Lower lobe of right lung (tissue), 2 donors: Measurements from ENCODE around the gene PPL. TPM values are rescaled to one million over a fixed set of nuclear protein-coding genes. Genes with fewer than 3 reads are reported as not detected.

Experiments used
- ATAC-seq, 2 donors: fragments of 200-7000 bp; cut with Tn5 transposase; one replicate each; pipeline ENCODE4 v1.9.1; 2020 to 2022; ENCODE audit warnings: mild to moderate bottlenecking in 2 of 2, moderate library complexity in 2 of 2
- DNase-seq: peaks from one replicate; pipeline ENCODE4 v3.0.0-alpha.2; 2020
- H3K27ac ChIP-seq: fragments of 200-600 bp; one replicate; pipeline ENCODE4 v1.8.0; 2022
- H3K27me3 ChIP-seq: fragments of 200-600 bp; one replicate; pipeline ENCODE4 v1.8.0; 2022; ENCODE audit warnings: low read depth
- H3K36me3 ChIP-seq: fragments of 200-600 bp; one replicate; pipeline ENCODE4 v1.8.0; 2022; ENCODE audit warnings: mild to moderate bottlenecking
- H3K4me1 ChIP-seq: fragments of 200-600 bp; one replicate; pipeline ENCODE4 v1.8.0; 2022
- H3K4me3 ChIP-seq: fragments of 200-600 bp; one replicate; pipeline ENCODE4 v1.8.0; 2022; ENCODE audit warnings: mild to moderate bottlenecking
- H3K9me3 ChIP-seq: fragments of 200-600 bp; one replicate; pipeline ENCODE4 v1.8.0; 2022
- CTCF ChIP-seq: fragments of 200-600 bp; IDR thresholded peaks from one replicate; pipeline ENCODE4 v1.8.0; 2022; ENCODE audit warnings: antibody characterized with exemption, mild to moderate bottlenecking
- intact Hi-C: fragments of 100-400 bp; cut with DNase I; formaldehyde crosslinking; loops from one replicate; pipeline ENCODE4 v1.11.0; 2022
- total RNA-seq: library from RNA; stranded (reverse); fragmentation: NEBNext Ultra II Directional; extraction: Animal tissue kit (Norgen Biotek cat#: 25700); gene quantifications from one replicate; pipeline ENCODE4 v1.2.1, GENCODE V29; 2021
- donor health status: DM: no; HTN: yes; CAD: no; lungs with severe emphysema.

The PPL gene
- total RNA-seq, 1 donor from 2014 or later = 60.5 TPM

DNA sequence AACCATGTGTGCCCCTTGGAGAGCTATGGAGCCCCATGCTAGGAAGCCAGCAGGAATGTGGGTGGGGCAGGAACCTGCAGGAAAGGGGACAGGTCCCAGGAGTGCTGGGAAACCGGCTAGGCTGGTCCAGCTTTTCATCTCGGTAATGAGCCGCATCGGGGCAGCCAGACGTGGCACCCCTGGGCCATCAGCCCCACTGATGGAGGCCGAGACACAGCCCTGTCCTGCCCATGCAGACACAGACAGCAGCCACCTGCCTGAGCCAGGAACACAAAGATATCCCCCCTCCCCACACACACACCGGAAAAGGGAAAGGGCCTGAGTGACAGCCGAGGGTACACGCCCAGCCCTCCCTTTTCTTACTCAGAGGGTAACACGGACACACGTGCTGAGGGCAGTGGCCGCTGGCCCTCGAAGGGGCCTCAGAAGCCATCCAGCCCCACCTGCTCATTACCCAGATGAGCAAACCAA lies 18.1 kb downstream of the PPL start:
- peak; percentile 91 to 92 for ATAC-seq
- Histone ChIP-seq H3K4me1 (peaks cover 18% of the 10 kb centered on the region), H3K27ac (peak overlapping the region; percentile 49), H3K9me3 (no peaks in the 10 kb centered on the region), H3K36me3 (no peaks in the 10 kb centered on the region), H3K27me3 (no peaks in the 10 kb centered on the region), H3K4me3 (no peak overlapping the region)
- no peak for TF ChIP-seq CTCF
- intact Hi-C loops = no loop called here
- DNase-seq = peak; percentile 84

GRCh38 chr16:4917117-4917516 lies 19.8 kb downstream of the PPL start:
- ATAC-seq (no peak), DNase-seq (no peak)
- intact Hi-C loops = no loop called here
- H3K4me1 ChIP-seq = peaks cover 16% of the 10 kb centered on the region
- TF ChIP-seq CTCF = no peak
- H3K4me3 ChIP-seq = no peak overlapping the region
- no peaks in the 10 kb centered on the region for H3K27me3 ChIP-seq
- H3K36me3 ChIP-seq = no peaks in the 10 kb centered on the region
- H3K9me3 ChIP-seq = no peaks in the 10 kb centered on the region
- peak overlapping the region; percentile 1 for H3K27ac ChIP-seq

DNA sequence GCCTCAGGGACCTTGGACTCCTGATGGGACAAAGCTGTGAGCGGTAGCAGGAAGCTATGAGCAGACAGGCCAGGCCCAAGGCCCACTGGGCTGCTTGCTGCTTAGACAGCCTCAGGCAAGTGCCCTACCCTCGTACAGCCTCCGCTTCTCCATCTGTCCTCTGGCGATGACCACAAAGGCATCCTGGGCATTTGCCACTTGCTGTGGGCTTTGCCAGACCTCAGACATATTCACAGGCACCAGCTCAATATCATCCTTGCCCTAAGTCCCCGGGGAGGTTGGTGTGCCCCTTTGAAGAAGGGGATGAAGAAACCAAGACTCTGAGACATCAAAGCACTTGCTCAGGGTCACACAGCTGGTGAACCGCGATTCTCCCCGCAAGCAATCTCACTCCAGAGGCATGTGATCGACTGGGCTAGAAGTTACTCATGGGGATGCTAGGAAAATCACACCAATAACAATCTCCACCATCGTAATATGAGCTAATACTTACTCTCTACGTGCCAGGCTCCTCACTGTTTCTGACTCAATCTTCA lies 21.7 kb downstream of the PPL start:
- H3K27ac ChIP-seq = no peak overlapping the region
- ATAC-seq (no peak), DNase-seq (no peak)
- no peaks in the 10 kb centered on the region for H3K27me3 ChIP-seq
- intact Hi-C loops = no loop called here
- no peaks in the 10 kb centered on the region for H3K36me3 ChIP-seq
- H3K4me3 ChIP-seq = no peak overlapping the region
- no peaks in the 10 kb centered on the region for H3K9me3 ChIP-seq
- H3K4me1 ChIP-seq = peaks cover 18% of the 10 kb centered on the region
- TF ChIP-seq CTCF = no peak

- H3K4me3 ChIP-seq = no peak overlapping the region
- no peak for DNase-seq
- intact Hi-C loops = no loop called here
- H3K27ac ChIP-seq = no peak overlapping the region
- peaks cover 18% of the 10 kb centered on the region for H3K4me1 ChIP-seq
- TF ChIP-seq CTCF = no peak
- H3K36me3 ChIP-seq = no peaks in the 10 kb centered on the region
- no peaks in the 10 kb centered on the region for H3K9me3 ChIP-seq
- no peaks in the 10 kb centered on the region for H3K27me3 ChIP-seq
- no peak for ATAC-seq
These were observed 22.3 kb downstream of the PPL start for GRCh38 chr16:4914528-4915225.

GRCh38 chr16:4913774-4914525 lies 23.0 kb downstream of the PPL start:
- intact Hi-C loops = no loop called here
- Histone ChIP-seq H3K4me3 (no peak overlapping the region), H3K36me3 (no peaks in the 10 kb centered on the region), H3K4me1 (peaks cover 13% of the 10 kb centered on the region), H3K27ac (no peak overlapping the region), H3K9me3 (no peaks in the 10 kb centered on the region), H3K27me3 (no peaks in the 10 kb centered on the region)
- ATAC-seq = no peak
- no peak for DNase-seq
- no peak for TF ChIP-seq CTCF
